Fibroblast of skin of abdomen (primary cell): ENCODE data around the gene OCEL1.
"Not testable (repeated sequence)": the region's sequence is repeated elsewhere in the genome, so short reads cannot be mapped to it uniquely, and the experiment has no call there.

Source experiments
- DNase-seq: peaks from one replicate; pipeline ENCODE4 v3.0.0-alpha.2; 2013

The OCEL1 gene

DNA sequence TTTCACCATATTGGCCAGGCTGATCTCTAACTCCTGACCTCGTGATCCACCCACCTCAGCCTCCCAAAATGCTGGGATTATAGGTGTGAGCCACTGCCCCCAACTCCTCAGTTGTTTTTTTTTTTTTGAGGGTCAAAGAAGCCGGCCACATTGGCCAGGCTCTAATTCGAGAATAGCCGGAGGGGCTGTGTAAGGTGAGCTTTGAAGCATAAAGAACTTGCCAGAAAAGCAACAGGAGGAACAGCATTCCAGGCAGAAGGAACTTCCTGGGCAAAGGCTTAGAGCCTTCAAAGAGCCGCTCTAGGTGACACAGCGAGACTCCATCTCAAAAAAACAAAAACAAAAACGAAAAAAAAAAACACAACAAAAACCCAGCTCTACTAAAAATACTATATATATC lies 40.0 kb downstream of the OCEL1 start:
- DNase-seq, result no peak

DNA sequence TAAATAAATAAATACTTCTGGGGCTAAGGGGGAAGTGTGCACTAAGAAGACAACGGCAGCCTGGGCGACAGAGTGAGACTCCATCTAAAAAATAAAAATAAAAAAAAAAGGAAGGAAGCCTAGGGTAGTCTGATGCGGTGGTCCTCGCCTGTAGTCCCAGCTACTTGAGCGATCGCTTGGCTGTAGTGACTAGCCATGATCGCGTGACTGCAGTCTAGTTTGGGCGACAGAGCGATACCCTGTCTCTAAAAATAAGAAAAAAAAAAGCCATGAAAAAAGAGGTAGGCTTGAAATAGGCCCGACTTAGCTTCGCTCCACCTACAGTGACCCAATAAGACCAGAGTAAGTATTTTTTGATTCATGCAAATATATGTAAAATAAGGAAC lies 40.6 kb downstream of the OCEL1 start:
- no peak for DNase-seq

DNA sequence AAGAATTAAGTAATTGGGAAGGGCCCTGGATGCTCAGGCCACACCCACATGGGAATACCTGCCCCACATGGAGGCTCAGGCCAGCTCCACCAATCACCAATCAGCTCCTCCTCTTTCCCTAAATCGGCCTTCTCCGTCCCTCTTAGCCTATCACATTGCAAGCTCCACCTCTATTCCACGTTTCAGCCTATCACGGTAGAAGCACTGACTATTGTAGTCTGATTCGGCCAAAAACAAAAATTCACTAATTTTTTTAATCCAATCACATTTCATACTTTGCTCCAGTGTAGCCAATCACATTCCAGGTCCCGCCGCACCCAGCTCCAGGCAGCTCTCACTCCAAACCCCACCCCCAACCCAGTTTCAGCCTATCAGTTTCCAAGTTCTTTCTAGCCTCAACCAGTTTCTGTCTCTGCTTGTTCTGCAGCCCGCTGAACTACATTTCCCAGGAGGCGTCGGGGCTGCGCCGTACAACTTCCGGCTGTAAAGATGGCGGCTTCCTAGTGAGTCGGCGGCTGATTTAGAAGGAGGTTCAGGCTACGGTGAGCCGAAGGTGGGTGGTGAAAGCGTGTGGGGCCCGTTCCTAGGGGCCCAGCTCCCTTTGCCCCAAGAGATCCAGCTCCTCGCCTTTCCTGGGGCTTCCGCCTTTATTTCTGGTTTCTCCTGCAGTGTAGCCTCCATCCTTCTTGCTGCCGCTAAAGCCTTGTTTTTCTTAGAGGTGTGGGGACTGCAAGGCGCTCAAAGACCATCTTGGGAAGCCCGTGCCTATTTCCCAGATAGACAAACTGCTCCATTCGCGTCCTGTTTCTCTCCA lies 41.2 kb downstream of the OCEL1 start, which contains the start of gene BABAM1:
Gene BABAM1, plus strand, starts transcription at position 469 of the 814 bp plus-strand sequence. CDS start 1,364 bp downstream, outside the sequence.
- peak; percentile 99 for DNase-seq

DNA sequence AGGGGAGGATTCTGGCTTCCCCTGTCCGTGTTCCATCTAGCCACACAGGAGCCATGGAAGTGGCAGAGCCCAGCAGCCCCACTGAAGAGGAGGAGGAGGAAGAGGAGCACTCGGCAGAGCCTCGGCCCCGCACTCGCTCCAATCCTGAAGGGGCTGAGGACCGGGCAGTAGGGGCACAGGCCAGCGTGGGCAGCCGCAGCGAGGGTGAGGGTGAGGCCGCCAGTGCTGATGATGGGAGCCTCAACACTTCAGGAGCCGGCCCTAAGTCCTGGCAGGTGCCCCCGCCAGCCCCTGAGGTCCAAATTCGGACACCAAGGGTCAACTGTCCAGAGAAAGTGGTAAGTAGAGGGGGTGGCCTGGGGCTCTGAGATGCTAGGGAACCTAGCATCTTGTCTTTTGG lies 42.7 kb downstream of the OCEL1 start:
- no peak for DNase-seq

DNA sequence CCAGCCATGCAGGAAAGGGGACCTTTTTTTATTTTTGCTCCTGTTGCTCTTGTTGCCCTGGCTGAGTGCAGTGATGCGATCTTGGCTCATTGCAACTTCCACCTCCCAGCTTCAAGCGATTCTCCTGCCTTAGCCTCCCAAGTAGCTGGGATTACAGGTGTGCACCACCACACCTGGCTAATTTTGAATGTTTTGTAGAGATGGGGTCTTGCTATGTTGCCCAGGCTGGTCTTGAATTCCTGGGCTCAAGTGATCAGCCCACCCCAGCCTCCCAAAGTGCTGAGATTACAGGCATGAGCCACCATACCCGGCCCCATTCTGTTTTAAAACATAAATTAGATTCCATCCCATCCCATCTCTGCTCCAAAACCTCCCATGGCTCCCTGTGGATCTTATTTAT lies 48.9 kb downstream of the OCEL1 start:
- not testable (repeated sequence) for DNase-seq

DNA sequence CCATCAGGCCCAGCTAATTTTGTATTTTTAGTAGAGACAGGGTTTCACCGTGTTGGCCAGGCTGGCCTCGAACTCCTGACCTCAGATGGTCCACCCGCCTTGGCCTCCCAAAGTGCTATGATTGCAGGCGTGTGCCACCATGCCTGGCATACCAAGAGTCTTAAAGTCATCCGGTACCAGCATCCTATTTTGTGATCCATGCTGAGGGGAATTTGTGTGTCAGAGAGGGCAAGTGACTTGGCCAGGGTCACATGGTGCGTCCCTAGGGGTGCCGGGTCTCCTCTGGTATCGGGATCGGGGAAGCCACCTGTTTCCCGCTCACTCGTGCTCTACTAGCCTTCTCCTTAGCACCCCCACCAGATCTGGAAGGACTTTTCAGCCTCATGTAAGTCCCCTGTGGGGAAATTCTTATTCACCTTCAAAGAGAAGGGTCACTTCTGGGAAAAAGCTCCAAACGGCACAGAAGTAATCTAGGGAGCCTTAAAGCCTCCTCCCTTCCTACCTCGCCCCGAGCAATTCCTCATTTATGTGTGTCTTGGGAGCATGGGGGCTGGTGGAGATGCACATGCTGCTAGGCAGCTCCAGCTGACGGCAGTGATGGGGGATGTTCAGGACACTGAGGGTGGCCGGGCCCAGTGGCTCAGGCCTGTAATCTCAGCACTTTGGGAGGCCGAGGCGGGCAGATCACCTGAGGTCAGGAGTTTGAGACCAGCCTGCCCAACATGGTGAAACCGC lies 49.6 kb downstream of the OCEL1 start:
- DNase-seq, result no peak
